Small intestine (tissue), 7 donors: ENCODE results near the gene TUBGCP6. TPM values are rescaled to one million over a fixed set of nuclear protein-coding genes. Genes with fewer than 3 reads are reported as not detected.

Experiments used
- DNase-seq, 2 donors: peaks; one replicate each; pipeline versions ENCODE4 v3.0.0 to v3.0.0-alpha.2; 2013
- FAIRE-seq: peaks from 2 replicates; lab custom pipeline; 2012; peaks lifted over from hg19 to GRCh38; lab: Jason Lieb, UNC
- H3K27ac ChIP-seq, 3 donors: one replicate each; pipeline ENCODE4 v1.5.1; 2013; ENCODE audit warnings: low read length in 2 of 3, mild to moderate bottlenecking in 2 of 3, control low read depth in 1 of 3, inconsistent platforms in 1 of 3, low read depth in 1 of 3, moderate library complexity in 1 of 3
- H3K27me3 ChIP-seq, 3 donors: one replicate each; pipeline ENCODE4 v1.6.1; 2013; ENCODE audit warnings: low read length in 3 of 3, inconsistent platforms in 1 of 3; ENCODE audit not compliant: control insufficient read depth in 3 of 3, insufficient read depth in 3 of 3
- H3K36me3 ChIP-seq, 3 donors: one replicate each; pipeline ENCODE4 v1.6.1; 2013; ENCODE audit warnings: low read length in 3 of 3, inconsistent platforms in 1 of 3, low read depth in 1 of 3, mild to moderate bottlenecking in 1 of 3, moderate library complexity in 1 of 3; ENCODE audit not compliant: control insufficient read depth in 3 of 3, insufficient read depth in 2 of 3
- H3K4me1 ChIP-seq, 3 donors: one replicate each; pipeline ENCODE4 v1.6.1; 2013; ENCODE audit warnings: low read length in 2 of 3, inconsistent platforms in 1 of 3, low read depth in 1 of 3, mild to moderate bottlenecking in 1 of 3, moderate library complexity in 1 of 3; ENCODE audit not compliant: control insufficient read depth in 3 of 3, insufficient read depth in 2 of 3
- H3K4me3 ChIP-seq, 3 donors: one replicate each; pipeline ENCODE4 v1.5.1; 2013; ENCODE audit warnings: low read length in 3 of 3, control low read depth in 1 of 3, inconsistent platforms in 1 of 3, low read depth in 1 of 3, mild to moderate bottlenecking in 1 of 3, moderate library complexity in 1 of 3
- H3K9me3 ChIP-seq, 2 donors: one replicate each; pipeline ENCODE4 v1.6.1; 2013; ENCODE audit warnings: low read depth in 1 of 2, low read length in 1 of 2; ENCODE audit not compliant: control insufficient read depth in 2 of 2, insufficient read depth in 1 of 2
- WGBS, 3 donors: extraction: QIAGEN DNeasy Blood & Tissue Kit; methylation state at CpG; one replicate each; pipeline ENCODE4 v1.1.7; 2013; 5-methylcytosine and 5-hydroxymethylcytosine counted together
- polyA plus RNA-seq, 4 donors: library from polyadenylated mRNA; stranded (reverse) in 3 of 4; unstranded in 1 of 4; fragments of 200-250 nt in 3 of 4; fragments of 120-200 nt in 1 of 4; gene quantifications; one replicate each; pipeline versions ENCODE4 v1.2.1 to v1.2.3, GENCODE V29; 2013
- donor health status: healthy with polysubstance abuse.
- donor health status: control.
- donor health status: control.
- donor health status: Bipolar disorder and iron deficiency.
- donor health status: healthy.

Gene TUBGCP6
- polyA plus RNA-seq, 4 donors: 23.0 to 55.5 (median 39.7) TPM

- Histone ChIP-seq H3K27ac (no peak overlapping the region), H3K27me3 (no peaks in the 10 kb centered on the region), H3K4me3 (no peak overlapping the region), H3K9me3 (no peaks in the 10 kb centered on the region), H3K4me1 (peaks cover 5 to 17% (median 7%) of the 10 kb centered on the region in 3 donors), H3K36me3 (peaks cover 0 to 22% (median 0%) of the 10 kb centered on the region in 3 donors)
- WGBS, 3 donors: 70 to 80% (median 72%) methylated on average over 22 of the region's 22 CpGs
- no peak for FAIRE-seq
- DNase-seq: no peak
These were observed 8.5 kb upstream of the TUBGCP6 start for GRCh38 chr22:50253046-50253915.

GRCh38 chr22:50252082-50253045 is 7.5 kb upstream of the TUBGCP6 start:
- FAIRE-seq (no peak), DNase-seq (peak; percentile 72 to 78)
- 41 to 49% (median 44%) methylated on average over 25 of the region's 25 CpGs for WGBS, 3 donors
- H3K36me3 ChIP-seq: peaks cover 0 to 31% (median 0%) of the 10 kb centered on the region in 3 donors
- no peaks in the 10 kb centered on the region for H3K9me3 ChIP-seq
- H3K4me1 ChIP-seq: peaks cover 5 to 19% (median 9%) of the 10 kb centered on the region in 3 donors
- H3K27me3 ChIP-seq: no peaks in the 10 kb centered on the region
- H3K4me3 ChIP-seq: no peak overlapping the region
- no peak overlapping the region for H3K27ac ChIP-seq

GRCh38 chr22:50251477-50252081 is 6.8 kb upstream of the TUBGCP6 start:
- DNase-seq: no peak
- WGBS, 3 donors: 6 to 12% (median 10%) methylated on average over 29 to 36 of the region's 36 CpGs
- FAIRE-seq: no peak
- Histone ChIP-seq H3K4me3 (peak overlapping the region in 2 of 3 donors; percentile 60 to 83), H3K4me1 (peaks cover 5 to 19% (median 9%) of the 10 kb centered on the region in 3 donors), H3K27me3 (no peaks in the 10 kb centered on the region), H3K9me3 (no peaks in the 10 kb centered on the region), H3K36me3 (peaks cover 0 to 39% (median 0%) of the 10 kb centered on the region in 3 donors), H3K27ac (peak overlapping the region in 2 of 3 donors; percentile 11 to 29)

- WGBS, 3 donors: 0 to 1% (median 1%) methylated on average over 40 to 81 of the region's 81 CpGs
- DNase-seq (peak; percentile 85 to 92), FAIRE-seq (no peak)
- no peaks in the 10 kb centered on the region for H3K27me3 ChIP-seq
- peak within 1 kb of the TSS; percentile 60 to 83 (median 81) for H3K4me3 ChIP-seq
- peaks cover 8 to 24% (median 12%) of the 10 kb centered on the region in 3 donors for H3K4me1 ChIP-seq
- H3K9me3 ChIP-seq: no peaks in the 10 kb centered on the region
- peak within 1 kb of the TSS; percentile 11 to 63 (median 12) for H3K27ac ChIP-seq
- peaks cover 0 to 42% (median 0%) of the 10 kb centered on the region in 3 donors for H3K36me3 ChIP-seq
These were observed 6.0 kb upstream of the TUBGCP6 start, which contains the start of gene HDAC10 for GRCh38 chr22:50250555-50251476. Gene HDAC10, minus strand, starts transcription at chr22:50251265. Its CDS starts 233 bp downstream, at chr22:50251032.

- peak overlapping the region in 2 of 3 donors; percentile 81 to 83 for H3K4me3 ChIP-seq
- FAIRE-seq: no peak
- WGBS, 3 donors: 22 to 64% (median 51%) methylated on average over 11 of the region's 11 CpGs
These were observed 5.4 kb upstream of the TUBGCP6 start for GRCh38 chr22:50250249-50250554.

GRCh38 chr22:50249341-50250248 is 4.8 kb upstream of the TUBGCP6 start:
- H3K4me3 ChIP-seq: peak overlapping the region in 2 of 3 donors; percentile 81 to 83
- no peaks in the 10 kb centered on the region for H3K27me3 ChIP-seq
- peaks cover 10 to 29% (median 12%) of the 10 kb centered on the region in 3 donors for H3K4me1 ChIP-seq
- H3K9me3 ChIP-seq: no peaks in the 10 kb centered on the region
- no peak overlapping the region for H3K27ac ChIP-seq
- FAIRE-seq: no peak
- no peak for DNase-seq
- 81 to 88% (median 85%) methylated on average over 31 to 32 of the region's 32 CpGs for WGBS, 3 donors
- peaks cover 0 to 46% (median 0%) of the 10 kb centered on the region in 3 donors for H3K36me3 ChIP-seq

More at GRCh38 chr22:50250249-50250554, 5.4 kb upstream of the TUBGCP6 start:
- H3K9me3 ChIP-seq: no peaks in the 10 kb centered on the region
- peaks cover 0 to 46% (median 0%) of the 10 kb centered on the region in 3 donors for H3K36me3 ChIP-seq
- H3K4me1 ChIP-seq: peaks cover 10 to 29% (median 12%) of the 10 kb centered on the region in 3 donors
- no peaks in the 10 kb centered on the region for H3K27me3 ChIP-seq
- no peak for DNase-seq
- H3K27ac ChIP-seq: no peak overlapping the region
